NT2/D1 (cell line): ENCODE results near the gene SLC47A2.
"Not testable (repeated sequence)": the region's sequence is repeated elsewhere in the genome, so short reads cannot be mapped to it uniquely, and the experiment has no call there.

Experiments
- DNase-seq: peaks from one replicate; pipeline ENCODE4 v3.0.0-alpha.2; 2011; ENCODE audit warnings: low read depth, low spot score
- H3K27me3 ChIP-seq: 2 replicates; pipeline ENCODE4 v1.6.0; 2011; ENCODE audit warnings: mild to moderate bottlenecking; ENCODE audit not compliant: insufficient read length, insufficient read depth
- H3K36me3 ChIP-seq: 2 replicates; pipeline ENCODE4 v1.6.1; 2011; ENCODE audit warnings: mild to moderate bottlenecking, low read length, mixed read lengths; ENCODE audit not compliant: insufficient read depth, insufficient read length
- H3K4me1 ChIP-seq: 2 replicates; pipeline ENCODE4 v1.5.1; 2011; ENCODE audit not compliant: insufficient read depth, insufficient read length
- H3K4me3 ChIP-seq: 2 replicates; pipeline ENCODE4 v1.5.1; 2011; ENCODE audit warnings: low read depth; ENCODE audit not compliant: insufficient read length
- H3K9ac ChIP-seq: 2 replicates; pipeline ENCODE4 v1.6.0; 2011; ENCODE audit warnings: low read depth; ENCODE audit not compliant: insufficient read length
- H3K9me3 ChIP-seq: 2 replicates; pipeline ENCODE4 v1.5.1; 2011; ENCODE audit warnings: mild to moderate bottlenecking, low read length; ENCODE audit not compliant: insufficient read depth
- SUZ12 ChIP-seq: IDR thresholded peaks from 2 replicates; pipeline ENCODE4 v1.6.1; 2011; ENCODE audit not compliant: insufficient read length, insufficient read depth; ENCODE audit errors: extremely low read depth
- YY1 ChIP-seq: IDR thresholded peaks from 2 replicates; pipeline ENCODE4 v1.6.1; 2011; ENCODE audit not compliant: insufficient read length, insufficient read depth
- ZNF274 ChIP-seq: IDR thresholded peaks from 2 replicates; pipeline ENCODE4 v1.6.1; 2011; ENCODE audit warnings: mild to moderate bottlenecking, low read depth, low read length

SLC47A2 gene

DNA sequence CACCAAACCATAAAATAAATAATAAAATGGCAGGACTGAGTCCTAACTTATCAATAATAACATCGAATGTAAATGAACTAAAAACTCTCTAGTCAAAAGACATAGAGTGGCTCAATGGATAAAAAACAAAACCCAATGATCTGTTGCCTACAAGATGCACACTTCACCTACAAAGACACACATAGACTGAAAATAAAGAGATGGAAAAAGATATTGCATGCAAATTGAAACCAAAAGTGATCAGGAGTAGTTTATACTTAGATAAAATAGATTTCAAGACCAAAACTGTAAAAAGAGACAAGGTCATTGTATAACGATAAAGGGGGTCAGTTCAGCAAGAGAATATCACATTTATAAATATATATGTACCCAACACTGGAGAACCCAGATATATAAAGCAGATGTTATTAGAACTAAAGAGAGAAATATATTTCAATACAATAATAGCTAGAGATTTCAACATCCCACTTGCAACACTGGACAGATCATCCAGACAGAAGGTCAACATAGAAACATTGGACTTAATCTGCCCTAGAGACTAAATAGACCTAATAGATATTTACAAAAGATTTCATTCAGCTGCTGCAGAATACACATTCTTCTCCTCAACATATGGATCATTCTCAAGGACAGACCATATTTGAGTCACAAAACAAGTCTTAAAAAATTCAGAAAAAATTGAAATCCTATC lies 29.8 kb downstream of the SLC47A2 start:
- Histone ChIP-seq H3K4me1 (no peaks in the 10 kb centered on the region), H3K4me3 (no peak overlapping the region), H3K9me3 (peaks cover 19% of the 10 kb centered on the region; the same call in 1 of the 2 replicates), H3K27me3 (no peaks in the 10 kb centered on the region), H3K36me3 (peaks cover 3% of the 10 kb centered on the region), H3K9ac (no peak overlapping the region)
- no peak for TF ChIP-seq ZNF274
- TF ChIP-seq SUZ12, result no peak
- DNase-seq, result no peak

GRCh38 chr17:19684909-19685580 lies 31.3 kb downstream of the SLC47A2 start:
- H3K36me3 ChIP-seq, H3K9ac ChIP-seq, H3K27me3 ChIP-seq, DNase-seq, H3K4me1 ChIP-seq, H3K4me3 ChIP-seq: not testable (repeated sequence)
- H3K9me3 ChIP-seq, result peaks cover 19% of the 10 kb centered on the region; the same call in 1 of the 2 replicates

DNA sequence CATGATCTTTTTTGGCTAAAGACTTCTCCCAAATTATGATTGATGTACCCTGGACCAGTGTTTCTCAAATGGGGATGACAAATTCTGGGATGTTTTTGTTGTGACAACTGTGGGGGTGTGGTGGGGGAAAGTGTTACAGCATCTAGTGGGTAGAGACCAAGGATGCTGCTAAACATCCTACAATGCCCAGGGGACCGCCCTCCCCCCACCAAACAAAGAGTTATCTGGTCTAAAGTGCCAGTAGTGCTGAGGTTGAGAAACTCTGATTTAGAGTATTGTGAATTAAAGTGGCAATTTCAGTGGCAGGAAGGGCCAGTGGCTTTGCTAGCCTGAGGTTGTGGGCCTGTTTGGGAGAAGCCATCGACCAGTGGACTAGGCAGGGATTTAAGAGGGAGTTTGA lies 33.3 kb downstream of the SLC47A2 start:
- Histone ChIP-seq H3K27me3 (no peaks in the 10 kb centered on the region), H3K9ac (no peak overlapping the region), H3K4me1 (no peaks in the 10 kb centered on the region), H3K9me3 (peaks cover 38% of the 10 kb centered on the region), H3K4me3 (no peak overlapping the region), H3K36me3 (peaks cover 19% of the 10 kb centered on the region)
- TF ChIP-seq YY1 (no peak), SUZ12 (no peak), ZNF274 (no peak)
- no peak for DNase-seq

- H3K4me1 ChIP-seq, result no peaks in the 10 kb centered on the region
- no peak overlapping the region for H3K4me3 ChIP-seq
- H3K9me3 ChIP-seq, result peaks cover 73% of the 10 kb centered on the region
- H3K9ac ChIP-seq, result no peak overlapping the region
- no peak for DNase-seq
- TF ChIP-seq YY1 (no peak), SUZ12 (no peak), ZNF274 (no peak)
- no peaks in the 10 kb centered on the region for H3K27me3 ChIP-seq
- H3K36me3 ChIP-seq, result peaks cover 48% of the 10 kb centered on the region
These were observed 37.6 kb downstream of the SLC47A2 start for GRCh38 chr17:19678581-19679453.

- peaks cover 71% of the 10 kb centered on the region for H3K9me3 ChIP-seq
- TF ChIP-seq ZNF274 (no peak), YY1 (no peak), SUZ12 (no peak)
- H3K36me3 ChIP-seq, result peaks cover 45% of the 10 kb centered on the region
- no peak overlapping the region for H3K9ac ChIP-seq
- H3K27me3 ChIP-seq, result no peaks in the 10 kb centered on the region
- H3K4me3 ChIP-seq, result no peak overlapping the region
- DNase-seq, result no peak
- H3K4me1 ChIP-seq, result no peaks in the 10 kb centered on the region
These were observed 38.5 kb downstream of the SLC47A2 start for GRCh38 chr17:19677736-19678379.

DNA sequence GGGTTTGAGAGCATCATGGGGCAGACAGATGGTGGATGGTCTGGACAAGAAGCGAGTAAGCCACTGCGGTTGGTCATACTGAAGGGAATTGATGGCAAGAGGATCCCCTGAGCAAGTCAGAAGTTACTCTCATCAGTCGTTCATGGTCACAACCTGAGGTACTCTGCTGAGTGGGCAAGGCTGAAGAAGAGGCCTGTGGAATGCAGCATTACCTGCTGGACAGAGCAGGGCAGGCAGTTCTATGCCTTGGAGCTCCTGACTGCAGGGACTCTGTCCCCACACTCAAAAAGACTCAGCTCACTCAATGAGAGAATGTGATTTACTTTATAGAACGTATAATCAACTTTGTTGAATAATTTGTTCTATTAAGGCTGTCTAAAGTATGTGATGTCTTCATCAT lies 39.5 kb downstream of the SLC47A2 start:
- Histone ChIP-seq H3K4me1 (no peaks in the 10 kb centered on the region), H3K36me3 (peaks cover 50% of the 10 kb centered on the region), H3K4me3 (no peak overlapping the region), H3K9ac (no peak overlapping the region), H3K27me3 (no peaks in the 10 kb centered on the region), H3K9me3 (peaks cover 66% of the 10 kb centered on the region)
- DNase-seq, result no peak
- no peak for TF ChIP-seq ZNF274
- no peak for TF ChIP-seq YY1
- no peak for TF ChIP-seq SUZ12

- H3K4me1 ChIP-seq, result no peaks in the 10 kb centered on the region
- no peaks in the 10 kb centered on the region for H3K27me3 ChIP-seq
- H3K9ac ChIP-seq, result no peak overlapping the region
- H3K36me3 ChIP-seq, result peaks cover 50% of the 10 kb centered on the region
- no peak overlapping the region for H3K4me3 ChIP-seq
- DNase-seq, result no peak
- TF ChIP-seq YY1 (no peak), SUZ12 (no peak), ZNF274 (no peak)
- H3K9me3 ChIP-seq, result peaks cover 52% of the 10 kb centered on the region
These were observed 42.8 kb downstream of the SLC47A2 start for GRCh38 chr17:19673623-19674022.
